MCF 10A (cell line): ENCODE measurements around the gene OSGEPL1. TPM values are rescaled to one million over a fixed set of nuclear protein-coding genes. Genes with fewer than 3 reads are reported as not detected.
A peak's percentile ranks its signal among the peaks of the same experiment; 100 is the strongest.

Experiments used
- BruUV-seq: library from RNA; stranded (reverse); fragments of 400-500 nt; replicated peaks from 2 replicates; lab custom pipeline; 2021; lab: Mats Ljungman, UMichigan
- CTCF ChIA-PET: fragments of 300-600 bp; sonication (Branson Sonifier 250); formaldehyde crosslinking; extraction: SDS; loops from one replicate; lab custom pipeline; 2021; ENCODE audit warnings: antibody characterized with exemption, inconsistent platforms; lab: Yijun Ruan, JAX
- POLR2A ChIA-PET: fragments of 300-600, 350-650 bp; sonication (Branson Sonifier 250); formaldehyde crosslinking; extraction: SDS; loops from one replicate; lab custom pipeline; 2020; ENCODE audit warnings: antibody characterized with exemption, inconsistent platforms; lab: Yijun Ruan, JAX
- DNase-seq: peaks from one replicate; pipeline ENCODE4 v3.0.0-alpha.2; 2018; ENCODE audit not compliant: unreplicated experiment
- H3K27ac Mint-ChIP-seq: one replicate; pipeline ENCODE4 v1.8.0; 2022; ENCODE audit warnings: mild to moderate bottlenecking, low read depth, mixed read lengths; ENCODE audit not compliant: unreplicated experiment
- H3K27me3 Mint-ChIP-seq: one replicate; pipeline ENCODE4 v1.8.0; 2022; ENCODE audit warnings: mixed read lengths; ENCODE audit not compliant: insufficient read depth, unreplicated experiment
- H3K36me3 Mint-ChIP-seq: one replicate; pipeline ENCODE4 v1.8.0; 2022; ENCODE audit warnings: mild to moderate bottlenecking, moderate library complexity, mixed read lengths; ENCODE audit not compliant: insufficient read depth, unreplicated experiment
- H3K4me1 Mint-ChIP-seq: one replicate; pipeline ENCODE4 v1.8.0; 2022; ENCODE audit warnings: mixed read lengths; ENCODE audit not compliant: insufficient read depth, unreplicated experiment
- H3K4me3 Mint-ChIP-seq: one replicate; pipeline ENCODE4 v1.8.0; 2022; ENCODE audit warnings: mild to moderate bottlenecking, moderate library complexity, mixed read lengths; ENCODE audit not compliant: unreplicated experiment
- H3K9me3 Mint-ChIP-seq: one replicate; pipeline ENCODE4 v1.8.0; 2022; ENCODE audit warnings: mixed read lengths; ENCODE audit not compliant: unreplicated experiment
- intact Hi-C: fragments of 100-400 bp; cut with micrococcal nuclease; formaldehyde crosslinking; loops from 2 replicates; pipeline ENCODE4 v1.14.1; 2022
- total RNA-seq: library from RNA; stranded (reverse); gene quantifications from 2 replicates; pipeline ENCODE4 v1.2.3, GENCODE V29; 2022
- TF ChIP-seq, protein P1 (sequence below): fragments of 200-600 bp; IDR thresholded peaks from one replicate; pipeline ENCODE4 v1.8.0; 2022; ENCODE audit warnings: antibody characterized with exemption, mild to moderate bottlenecking; ENCODE audit not compliant: unreplicated experiment

OSGEPL1 gene
- total RNA-seq, 1 experiment from 2014 or later: 5.1 TPM

DNA sequence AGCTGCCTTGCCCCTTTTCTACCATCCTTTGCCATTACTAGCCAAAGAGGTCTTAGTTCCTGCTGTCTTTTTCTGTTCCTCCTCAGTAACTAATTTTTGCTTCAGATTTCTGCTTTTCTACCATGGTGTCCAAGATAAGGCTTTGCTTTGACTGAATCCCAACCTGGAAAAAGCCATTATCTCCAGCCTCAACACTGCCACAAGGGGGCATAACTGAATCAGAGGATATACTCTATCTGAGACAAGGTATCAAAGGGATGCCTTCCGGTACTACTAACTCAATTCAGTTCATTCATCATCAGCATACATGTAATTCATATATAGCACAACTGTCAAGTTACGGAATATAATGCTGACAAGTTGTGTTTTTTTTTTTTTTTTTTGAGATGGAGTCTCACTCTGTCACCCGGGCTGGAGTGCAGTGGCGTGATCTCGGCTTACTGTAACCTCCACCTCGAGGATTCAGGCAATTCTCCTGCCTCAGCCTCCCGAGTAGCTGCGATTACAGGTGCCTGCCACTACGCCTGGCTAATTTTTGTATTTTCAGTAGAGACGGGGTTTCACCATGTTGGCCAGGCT is 11.4 kb downstream of the OSGEPL1 start:
- CTCF ChIA-PET: interaction anchor here (0.6 to 4.0 kb wide), 15 partner anchors 9 to 1380 kb away, joined by 3 to 31 read pairs (median 3); partner anchors contain the start of genes ASNSD1 and OSGEPL1

DNA sequence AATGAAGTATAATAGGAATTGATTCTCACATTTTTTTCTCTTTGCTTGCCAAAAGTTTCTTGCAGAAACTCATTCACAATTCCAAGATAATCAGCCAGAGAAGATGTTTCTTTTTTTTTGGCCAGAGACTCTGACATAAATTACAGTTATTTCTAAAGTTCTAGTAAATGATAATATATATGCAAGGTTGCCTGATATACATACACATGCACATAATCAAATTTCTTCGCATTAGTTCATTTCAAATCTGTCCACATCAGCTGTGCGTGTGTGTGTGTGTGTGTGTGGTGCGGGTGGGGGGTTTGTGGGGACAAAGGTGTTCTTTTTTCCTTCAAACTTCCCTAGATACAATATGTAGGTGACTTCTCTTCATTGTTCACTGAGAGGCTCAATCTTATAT is 33.2 kb downstream of the OSGEPL1 start:
- no peaks in the 10 kb centered on the region for H3K9me3 Mint-ChIP-seq
- H3K27ac Mint-ChIP-seq: no peak overlapping the region
- POLR2A ChIA-PET: interaction anchor here (0.7 kb wide), 1 partner anchor 573 kb away, joined by 3 read pairs; no protein-coding TSS in a partner anchor
- no peak overlapping the region for H3K4me3 Mint-ChIP-seq
- intact Hi-C loops: no loop called here
- TF ChIP-seq, protein P1, sequence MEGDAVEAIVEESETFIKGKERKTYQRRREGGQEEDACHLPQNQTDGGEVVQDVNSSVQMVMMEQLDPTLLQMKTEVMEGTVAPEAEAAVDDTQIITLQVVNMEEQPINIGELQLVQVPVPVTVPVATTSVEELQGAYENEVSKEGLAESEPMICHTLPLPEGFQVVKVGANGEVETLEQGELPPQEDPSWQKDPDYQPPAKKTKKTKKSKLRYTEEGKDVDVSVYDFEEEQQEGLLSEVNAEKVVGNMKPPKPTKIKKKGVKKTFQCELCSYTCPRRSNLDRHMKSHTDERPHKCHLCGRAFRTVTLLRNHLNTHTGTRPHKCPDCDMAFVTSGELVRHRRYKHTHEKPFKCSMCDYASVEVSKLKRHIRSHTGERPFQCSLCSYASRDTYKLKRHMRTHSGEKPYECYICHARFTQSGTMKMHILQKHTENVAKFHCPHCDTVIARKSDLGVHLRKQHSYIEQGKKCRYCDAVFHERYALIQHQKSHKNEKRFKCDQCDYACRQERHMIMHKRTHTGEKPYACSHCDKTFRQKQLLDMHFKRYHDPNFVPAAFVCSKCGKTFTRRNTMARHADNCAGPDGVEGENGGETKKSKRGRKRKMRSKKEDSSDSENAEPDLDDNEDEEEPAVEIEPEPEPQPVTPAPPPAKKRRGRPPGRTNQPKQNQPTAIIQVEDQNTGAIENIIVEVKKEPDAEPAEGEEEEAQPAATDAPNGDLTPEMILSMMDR: no peak
- no peaks in the 10 kb centered on the region for H3K36me3 Mint-ChIP-seq
- no TSS peak for BruUV-seq
- CTCF ChIA-PET: no interaction called here
- no peaks in the 10 kb centered on the region for H3K27me3 Mint-ChIP-seq
- H3K4me1 Mint-ChIP-seq: no peaks in the 10 kb centered on the region
- DNase-seq: no peak

More for the DNA sequence above, 11.4 kb downstream of the OSGEPL1 start:
- POLR2A ChIA-PET: interaction anchor here (0.6 to 3.2 kb wide), 2 partner anchors 12 to 321 kb away, joined by 3 to 13 read pairs; partner anchors contain the start of gene OSGEPL1
- Mint-ChIP-seq H3K4me1 (no peaks in the 10 kb centered on the region), H3K27ac (no peak overlapping the region), H3K36me3 (peaks cover 31% of the 10 kb centered on the region), H3K27me3 (no peaks in the 10 kb centered on the region), H3K9me3 (no peaks in the 10 kb centered on the region), H3K4me3 (no peak overlapping the region)
- intact Hi-C loops: loop anchor here (1.0 kb wide), 1 partner anchor 319 kb away; no protein-coding TSS in a partner anchor
- peak; percentile 52 for DNase-seq
- BruUV-seq: no TSS peak
- TF ChIP-seq, protein P1: peak; percentile 61

GRCh38 chr2:189726849-189727248 is 35.7 kb downstream of the OSGEPL1 start:
- Mint-ChIP-seq H3K4me3 (no peak overlapping the region), H3K36me3 (no peaks in the 10 kb centered on the region), H3K27ac (no peak overlapping the region), H3K27me3 (no peaks in the 10 kb centered on the region), H3K9me3 (no peaks in the 10 kb centered on the region), H3K4me1 (no peaks in the 10 kb centered on the region)
- ChIA-PET POLR2A (no interaction called here), CTCF (interaction anchor here (0.6 kb wide), 1 partner anchor 9 kb away, joined by 3 read pairs; no protein-coding TSS in a partner anchor)
- DNase-seq: no peak
- intact Hi-C loops: no loop called here
- BruUV-seq: no TSS peak
- TF ChIP-seq, protein P1: no peak

DNA sequence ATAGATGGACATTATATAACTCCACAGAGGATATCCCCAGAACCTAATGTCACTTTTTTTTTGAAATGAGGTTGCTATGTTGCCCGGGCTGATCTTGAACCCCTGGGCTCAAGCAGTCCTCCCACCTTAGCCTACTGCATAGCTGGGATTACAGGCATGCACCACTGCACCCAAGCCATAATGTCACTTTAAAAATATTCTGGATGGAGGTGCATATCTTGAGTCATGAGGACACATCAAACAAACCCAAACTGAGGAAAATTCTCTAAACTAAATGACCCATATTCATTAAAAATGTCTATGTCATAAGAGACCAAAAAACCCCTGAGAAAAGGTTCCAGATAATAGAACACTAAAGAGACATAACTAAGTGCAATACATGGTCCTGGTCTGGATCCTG is 36.3 kb downstream of the OSGEPL1 start:
- H3K27ac Mint-ChIP-seq: no peak overlapping the region
- no peaks in the 10 kb centered on the region for H3K4me1 Mint-ChIP-seq
- H3K27me3 Mint-ChIP-seq: no peaks in the 10 kb centered on the region
- intact Hi-C loops: no loop called here
- CTCF ChIA-PET: no interaction called here
- H3K4me3 Mint-ChIP-seq: no peak overlapping the region
- no peaks in the 10 kb centered on the region for H3K36me3 Mint-ChIP-seq
- no peak for DNase-seq
- H3K9me3 Mint-ChIP-seq: no peaks in the 10 kb centered on the region
- no TSS peak for BruUV-seq
- TF ChIP-seq, protein P1: no peak
- POLR2A ChIA-PET: no interaction called here
